WTC11 (cell line): ENCODE data around the gene MPP2. TPM values are rescaled to one million over a fixed set of nuclear protein-coding genes. Genes with fewer than 3 reads are reported as not detected.

Source experiments
- ATAC-seq: fragments of 200-7000 bp; cut with Tn5 transposase; 2 replicates; pipeline ENCODE4 v1.10.0; 2021; ENCODE audit warnings: mild to moderate bottlenecking, moderate library complexity
- CTCF ChIA-PET: fragments of 300-600 bp; sonication (Branson Sonifier 250); formaldehyde crosslinking; loops from one replicate; lab custom pipeline; 2021; ENCODE audit warnings: antibody characterized with exemption; lab: Charles Lee
- POLR2A ChIA-PET: fragments of 350-600 bp; sonication (Branson Sonifier 250); formaldehyde crosslinking; loops from one replicate; lab custom pipeline; 2021; ENCODE audit warnings: antibody characterized with exemption; lab: Charles Lee
- DNase-seq: peaks from one replicate; pipeline ENCODE4 v3.0.0; 2021; ENCODE audit warnings: low spot score
- H3K27ac Mint-ChIP-seq: 2 replicates; pipeline ENCODE4 v1.8.0; 2021; ENCODE audit warnings: mixed read lengths
- H3K27me3 Mint-ChIP-seq: 2 replicates; pipeline ENCODE4 v1.8.0; 2021; ENCODE audit warnings: low read depth, mild to moderate bottlenecking, moderate library complexity, mixed read lengths
- H3K36me3 Mint-ChIP-seq: 2 replicates; pipeline ENCODE4 v1.8.0; 2021; ENCODE audit warnings: mixed read lengths
- H3K4me1 Mint-ChIP-seq: 2 replicates; pipeline ENCODE4 v1.8.0; 2022; ENCODE audit warnings: mixed read lengths
- H3K4me3 Mint-ChIP-seq: 2 replicates; pipeline ENCODE4 v1.8.0; 2021; ENCODE audit warnings: mild to moderate bottlenecking, moderate library complexity, mixed read lengths
- H3K9me3 Mint-ChIP-seq: 2 replicates; pipeline ENCODE4 v1.8.0; 2021; ENCODE audit warnings: mixed read lengths
- ESRRA ChIP-seq: sonication (generic); formaldehyde crosslinking; IDR thresholded peaks from 2 replicates; pipeline ENCODE4 v1.8.1; 2022; ENCODE audit warnings: mild to moderate bottlenecking, missing genetic modification reagents, borderline replicate concordance
- ETV6 ChIP-seq: sonication (generic); formaldehyde crosslinking; IDR thresholded peaks from 2 replicates; pipeline ENCODE4 v1.8.1; 2022; ENCODE audit warnings: mild to moderate bottlenecking, missing genetic modification reagents
- HMGA2 ChIP-seq: fragments of 250-450 bp; sonication (Bioruptor Pico); IDR thresholded peaks from 2 replicates; pipeline ENCODE4 v1.4.0; 2021; ENCODE audit warnings: mild to moderate bottlenecking, moderate library complexity
- MXD4 ChIP-seq: fragments of 250-450 bp; sonication (Bioruptor Pico); IDR thresholded peaks from 2 replicates; pipeline ENCODE4 v1.8.0; 2021; ENCODE audit warnings: mild to moderate bottlenecking, moderate library complexity, borderline replicate concordance
- RELA ChIP-seq: sonication (generic); formaldehyde crosslinking; IDR thresholded peaks from 2 replicates; pipeline ENCODE4 v1.8.1; 2022; ENCODE audit warnings: missing genetic modification reagents, mild to moderate bottlenecking, borderline replicate concordance
- TEAD1 ChIP-seq: sonication (generic); formaldehyde crosslinking; IDR thresholded peaks from 2 replicates; pipeline ENCODE4 v1.8.0; 2022; ENCODE audit warnings: mild to moderate bottlenecking, missing genetic modification reagents
- ZNF232 ChIP-seq: sonication (generic); formaldehyde crosslinking; IDR thresholded peaks from 2 replicates; pipeline ENCODE4 v1.8.0; 2022; ENCODE audit warnings: mild to moderate bottlenecking, missing genetic modification reagents
- ZNF263 ChIP-seq: sonication (generic); formaldehyde crosslinking; IDR thresholded peaks from 2 replicates; pipeline ENCODE4 v1.8.1; 2022; ENCODE audit warnings: low read depth, mild to moderate bottlenecking, moderate library complexity, missing genetic modification reagents
- ZNF396 ChIP-seq: fragments of 250-450 bp; sonication (Bioruptor Pico); IDR thresholded peaks from 2 replicates; pipeline ENCODE4 v1.8.0; 2021; ENCODE audit warnings: mild to moderate bottlenecking, moderate library complexity, borderline replicate concordance
- total RNA-seq: library from RNA; stranded (reverse); gene quantifications from 3 replicates; pipeline ENCODE4 v1.2.3, GENCODE V29; 2021
- TF ChIP-seq, protein P1 (sequence below): sonication (generic); formaldehyde crosslinking; IDR thresholded peaks from 2 replicates; pipeline ENCODE4 v1.8.1; 2023; ENCODE audit warnings: mild to moderate bottlenecking, missing genetic modification reagents, moderate library complexity
- TF ChIP-seq, protein P2 (sequence below): sonication (generic); formaldehyde crosslinking; IDR thresholded peaks from 2 replicates; pipeline ENCODE4 v1.8.0; 2022; ENCODE audit warnings: mild to moderate bottlenecking, missing genetic modification reagents
- TF ChIP-seq, protein P3 (sequence below): sonication (generic); formaldehyde crosslinking; IDR thresholded peaks from 2 replicates; pipeline ENCODE4 v1.8.1; 2022; ENCODE audit warnings: missing genetic modification reagents, borderline replicate concordance
- TF ChIP-seq, protein P4 (sequence below): sonication (generic); formaldehyde crosslinking; IDR thresholded peaks from 2 replicates; pipeline ENCODE4 v1.8.0; 2022; ENCODE audit warnings: mild to moderate bottlenecking, missing genetic modification reagents
- TF ChIP-seq, protein P5 (sequence below): fragments of 250-450 bp; sonication (Bioruptor Pico); IDR thresholded peaks from 2 replicates; pipeline ENCODE4 v1.9.0; 2021; ENCODE audit warnings: mild to moderate bottlenecking, borderline replicate concordance
- TF ChIP-seq, protein P6 (sequence below): fragments of 250-450 bp; sonication (Bioruptor Pico); IDR thresholded peaks from 2 replicates; pipeline ENCODE4 v1.9.0; 2021; ENCODE audit warnings: moderate library complexity, mild to moderate bottlenecking, inconsistent platforms, borderline replicate concordance
- TF ChIP-seq, protein P7 (sequence below): fragments of 200-600 bp; IDR thresholded peaks from 2 replicates; pipeline ENCODE4 v1.8.0; 2022; ENCODE audit warnings: antibody characterized with exemption
- TF ChIP-seq, protein P8 (sequence below): sonication (generic); formaldehyde crosslinking; IDR thresholded peaks from 2 replicates; pipeline ENCODE4 v1.8.0; 2023; ENCODE audit warnings: mild to moderate bottlenecking, missing genetic modification reagents

The MPP2 gene
- total RNA-seq, 1 experiment from 2014 or later = 29.3 TPM

DNA sequence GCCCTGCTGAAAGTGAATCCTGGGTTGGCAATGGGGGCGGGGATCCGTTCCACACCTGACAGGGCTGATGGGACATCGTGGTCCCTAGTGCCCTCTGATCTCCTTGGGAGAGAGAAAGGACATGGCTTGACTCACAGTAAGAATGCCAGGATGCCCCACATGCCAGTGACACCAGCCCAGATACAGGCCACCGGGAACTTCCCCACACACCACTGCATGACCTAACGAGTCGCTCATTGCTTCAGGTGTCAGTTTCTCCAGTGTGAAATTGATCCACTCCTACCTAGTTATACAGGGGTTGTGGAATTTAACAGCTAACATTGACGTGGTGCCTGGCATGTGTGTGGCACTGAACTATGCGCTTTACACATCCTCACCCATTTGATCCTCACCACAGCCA is 52.8 kb downstream of the MPP2 start:
- Mint-ChIP-seq H3K4me1 (no peaks in the 10 kb centered on the region), H3K27ac (no peak overlapping the region), H3K9me3 (no peaks in the 10 kb centered on the region), H3K36me3 (no peaks in the 10 kb centered on the region), H3K4me3 (no peak overlapping the region), H3K27me3 (peaks cover 6% of the 10 kb centered on the region)
- no peak for ATAC-seq
- ChIA-PET CTCF (interaction anchor here (0.6 to 4.8 kb wide), 5 partner anchors 8 to 90 kb away, joined by 3 to 43 read pairs (median 4); partner anchors contain the start of gene CD300LG), POLR2A (no interaction called here)
- TF ChIP-seq ETV6 (CRISPR knock-in tag) (no peak), TEAD1 (CRISPR knock-in tag) (no peak), ZNF396 (CRISPR knock-in tag) (no peak), HMGA2 (no peak), ZNF232 (CRISPR knock-in tag) (no peak), RELA (CRISPR knock-in tag) (no peak), ESRRA (no peak), MXD4 (CRISPR knock-in tag) (no peak), ZNF263 (CRISPR knock-in tag) (no peak)
- TF ChIP-seq, protein P1, sequence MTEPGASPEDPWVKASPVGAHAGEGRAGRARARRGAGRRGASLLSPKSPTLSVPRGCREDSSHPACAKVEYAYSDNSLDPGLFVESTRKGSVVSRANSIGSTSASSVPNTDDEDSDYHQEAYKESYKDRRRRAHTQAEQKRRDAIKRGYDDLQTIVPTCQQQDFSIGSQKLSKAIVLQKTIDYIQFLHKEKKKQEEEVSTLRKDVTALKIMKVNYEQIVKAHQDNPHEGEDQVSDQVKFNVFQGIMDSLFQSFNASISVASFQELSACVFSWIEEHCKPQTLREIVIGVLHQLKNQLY (CRISPR knock-in tag) = no peak
- TF ChIP-seq, protein P2, sequence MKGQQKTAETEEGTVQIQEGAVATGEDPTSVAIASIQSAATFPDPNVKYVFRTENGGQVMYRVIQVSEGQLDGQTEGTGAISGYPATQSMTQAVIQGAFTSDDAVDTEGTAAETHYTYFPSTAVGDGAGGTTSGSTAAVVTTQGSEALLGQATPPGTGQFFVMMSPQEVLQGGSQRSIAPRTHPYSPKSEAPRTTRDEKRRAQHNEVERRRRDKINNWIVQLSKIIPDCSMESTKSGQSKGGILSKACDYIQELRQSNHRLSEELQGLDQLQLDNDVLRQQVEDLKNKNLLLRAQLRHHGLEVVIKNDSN (CRISPR knock-in tag) = no peak
- TF ChIP-seq, protein P3, sequence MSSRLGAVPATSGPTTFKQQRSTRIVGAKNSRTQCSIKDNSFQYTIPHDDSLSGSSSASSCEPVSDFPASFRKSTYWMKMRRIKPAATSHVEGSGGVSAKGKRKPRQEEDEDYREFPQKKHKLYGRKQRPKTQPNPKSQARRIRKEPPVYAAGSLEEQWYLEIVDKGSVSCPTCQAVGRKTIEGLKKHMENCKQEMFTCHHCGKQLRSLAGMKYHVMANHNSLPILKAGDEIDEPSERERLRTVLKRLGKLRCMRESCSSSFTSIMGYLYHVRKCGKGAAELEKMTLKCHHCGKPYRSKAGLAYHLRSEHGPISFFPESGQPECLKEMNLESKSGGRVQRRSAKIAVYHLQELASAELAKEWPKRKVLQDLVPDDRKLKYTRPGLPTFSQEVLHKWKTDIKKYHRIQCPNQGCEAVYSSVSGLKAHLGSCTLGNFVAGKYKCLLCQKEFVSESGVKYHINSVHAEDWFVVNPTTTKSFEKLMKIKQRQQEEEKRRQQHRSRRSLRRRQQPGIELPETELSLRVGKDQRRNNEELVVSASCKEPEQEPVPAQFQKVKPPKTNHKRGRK (CRISPR knock-in tag) = no peak
- TF ChIP-seq, protein P4, sequence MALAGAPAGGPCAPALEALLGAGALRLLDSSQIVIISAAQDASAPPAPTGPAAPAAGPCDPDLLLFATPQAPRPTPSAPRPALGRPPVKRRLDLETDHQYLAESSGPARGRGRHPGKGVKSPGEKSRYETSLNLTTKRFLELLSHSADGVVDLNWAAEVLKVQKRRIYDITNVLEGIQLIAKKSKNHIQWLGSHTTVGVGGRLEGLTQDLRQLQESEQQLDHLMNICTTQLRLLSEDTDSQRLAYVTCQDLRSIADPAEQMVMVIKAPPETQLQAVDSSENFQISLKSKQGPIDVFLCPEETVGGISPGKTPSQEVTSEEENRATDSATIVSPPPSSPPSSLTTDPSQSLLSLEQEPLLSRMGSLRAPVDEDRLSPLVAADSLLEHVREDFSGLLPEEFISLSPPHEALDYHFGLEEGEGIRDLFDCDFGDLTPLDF (CRISPR knock-in tag) = no peak
- TF ChIP-seq, protein P5, sequence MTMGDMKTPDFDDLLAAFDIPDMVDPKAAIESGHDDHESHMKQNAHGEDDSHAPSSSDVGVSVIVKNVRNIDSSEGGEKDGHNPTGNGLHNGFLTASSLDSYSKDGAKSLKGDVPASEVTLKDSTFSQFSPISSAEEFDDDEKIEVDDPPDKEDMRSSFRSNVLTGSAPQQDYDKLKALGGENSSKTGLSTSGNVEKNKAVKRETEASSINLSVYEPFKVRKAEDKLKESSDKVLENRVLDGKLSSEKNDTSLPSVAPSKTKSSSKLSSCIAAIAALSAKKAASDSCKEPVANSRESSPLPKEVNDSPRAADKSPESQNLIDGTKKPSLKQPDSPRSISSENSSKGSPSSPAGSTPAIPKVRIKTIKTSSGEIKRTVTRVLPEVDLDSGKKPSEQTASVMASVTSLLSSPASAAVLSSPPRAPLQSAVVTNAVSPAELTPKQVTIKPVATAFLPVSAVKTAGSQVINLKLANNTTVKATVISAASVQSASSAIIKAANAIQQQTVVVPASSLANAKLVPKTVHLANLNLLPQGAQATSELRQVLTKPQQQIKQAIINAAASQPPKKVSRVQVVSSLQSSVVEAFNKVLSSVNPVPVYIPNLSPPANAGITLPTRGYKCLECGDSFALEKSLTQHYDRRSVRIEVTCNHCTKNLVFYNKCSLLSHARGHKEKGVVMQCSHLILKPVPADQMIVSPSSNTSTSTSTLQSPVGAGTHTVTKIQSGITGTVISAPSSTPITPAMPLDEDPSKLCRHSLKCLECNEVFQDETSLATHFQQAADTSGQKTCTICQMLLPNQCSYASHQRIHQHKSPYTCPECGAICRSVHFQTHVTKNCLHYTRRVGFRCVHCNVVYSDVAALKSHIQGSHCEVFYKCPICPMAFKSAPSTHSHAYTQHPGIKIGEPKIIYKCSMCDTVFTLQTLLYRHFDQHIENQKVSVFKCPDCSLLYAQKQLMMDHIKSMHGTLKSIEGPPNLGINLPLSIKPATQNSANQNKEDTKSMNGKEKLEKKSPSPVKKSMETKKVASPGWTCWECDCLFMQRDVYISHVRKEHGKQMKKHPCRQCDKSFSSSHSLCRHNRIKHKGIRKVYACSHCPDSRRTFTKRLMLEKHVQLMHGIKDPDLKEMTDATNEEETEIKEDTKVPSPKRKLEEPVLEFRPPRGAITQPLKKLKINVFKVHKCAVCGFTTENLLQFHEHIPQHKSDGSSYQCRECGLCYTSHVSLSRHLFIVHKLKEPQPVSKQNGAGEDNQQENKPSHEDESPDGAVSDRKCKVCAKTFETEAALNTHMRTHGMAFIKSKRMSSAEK (CRISPR knock-in tag) = no peak
- TF ChIP-seq, protein P6, sequence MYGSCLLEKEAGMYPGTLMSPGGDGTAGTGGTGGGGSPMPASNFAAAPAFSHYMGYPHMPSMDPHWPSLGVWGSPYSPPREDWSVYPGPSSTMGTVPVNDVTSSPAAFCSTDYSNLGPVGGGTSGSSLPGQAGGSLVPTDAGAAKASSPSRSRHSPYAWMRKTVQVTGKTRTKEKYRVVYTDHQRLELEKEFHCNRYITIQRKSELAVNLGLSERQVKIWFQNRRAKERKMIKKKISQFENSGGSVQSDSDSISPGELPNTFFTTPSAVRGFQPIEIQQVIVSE (CRISPR knock-in tag) = no peak
- TF ChIP-seq, protein P7, sequence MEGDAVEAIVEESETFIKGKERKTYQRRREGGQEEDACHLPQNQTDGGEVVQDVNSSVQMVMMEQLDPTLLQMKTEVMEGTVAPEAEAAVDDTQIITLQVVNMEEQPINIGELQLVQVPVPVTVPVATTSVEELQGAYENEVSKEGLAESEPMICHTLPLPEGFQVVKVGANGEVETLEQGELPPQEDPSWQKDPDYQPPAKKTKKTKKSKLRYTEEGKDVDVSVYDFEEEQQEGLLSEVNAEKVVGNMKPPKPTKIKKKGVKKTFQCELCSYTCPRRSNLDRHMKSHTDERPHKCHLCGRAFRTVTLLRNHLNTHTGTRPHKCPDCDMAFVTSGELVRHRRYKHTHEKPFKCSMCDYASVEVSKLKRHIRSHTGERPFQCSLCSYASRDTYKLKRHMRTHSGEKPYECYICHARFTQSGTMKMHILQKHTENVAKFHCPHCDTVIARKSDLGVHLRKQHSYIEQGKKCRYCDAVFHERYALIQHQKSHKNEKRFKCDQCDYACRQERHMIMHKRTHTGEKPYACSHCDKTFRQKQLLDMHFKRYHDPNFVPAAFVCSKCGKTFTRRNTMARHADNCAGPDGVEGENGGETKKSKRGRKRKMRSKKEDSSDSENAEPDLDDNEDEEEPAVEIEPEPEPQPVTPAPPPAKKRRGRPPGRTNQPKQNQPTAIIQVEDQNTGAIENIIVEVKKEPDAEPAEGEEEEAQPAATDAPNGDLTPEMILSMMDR = no peak
- TF ChIP-seq, protein P8, sequence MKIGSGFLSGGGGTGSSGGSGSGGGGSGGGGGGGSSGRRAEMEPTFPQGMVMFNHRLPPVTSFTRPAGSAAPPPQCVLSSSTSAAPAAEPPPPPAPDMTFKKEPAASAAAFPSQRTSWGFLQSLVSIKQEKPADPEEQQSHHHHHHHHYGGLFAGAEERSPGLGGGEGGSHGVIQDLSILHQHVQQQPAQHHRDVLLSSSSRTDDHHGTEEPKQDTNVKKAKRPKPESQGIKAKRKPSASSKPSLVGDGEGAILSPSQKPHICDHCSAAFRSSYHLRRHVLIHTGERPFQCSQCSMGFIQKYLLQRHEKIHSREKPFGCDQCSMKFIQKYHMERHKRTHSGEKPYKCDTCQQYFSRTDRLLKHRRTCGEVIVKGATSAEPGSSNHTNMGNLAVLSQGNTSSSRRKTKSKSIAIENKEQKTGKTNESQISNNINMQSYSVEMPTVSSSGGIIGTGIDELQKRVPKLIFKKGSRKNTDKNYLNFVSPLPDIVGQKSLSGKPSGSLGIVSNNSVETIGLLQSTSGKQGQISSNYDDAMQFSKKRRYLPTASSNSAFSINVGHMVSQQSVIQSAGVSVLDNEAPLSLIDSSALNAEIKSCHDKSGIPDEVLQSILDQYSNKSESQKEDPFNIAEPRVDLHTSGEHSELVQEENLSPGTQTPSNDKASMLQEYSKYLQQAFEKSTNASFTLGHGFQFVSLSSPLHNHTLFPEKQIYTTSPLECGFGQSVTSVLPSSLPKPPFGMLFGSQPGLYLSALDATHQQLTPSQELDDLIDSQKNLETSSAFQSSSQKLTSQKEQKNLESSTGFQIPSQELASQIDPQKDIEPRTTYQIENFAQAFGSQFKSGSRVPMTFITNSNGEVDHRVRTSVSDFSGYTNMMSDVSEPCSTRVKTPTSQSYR (CRISPR knock-in tag) = no peak
- DNase-seq = no peak
